Activated naive CD4-positive, alpha-beta T cell treated with anti-CD3 and anti-CD28 coated beads for 36 hours (primary cell): Measurements from ENCODE around the gene EFCAB5. TPM values are rescaled to one million over a fixed set of nuclear protein-coding genes. Genes with fewer than 3 reads are reported as not detected.
A peak's percentile ranks its signal among the peaks of the same experiment; 100 is the strongest.
"Not testable (repeated sequence)": the region's sequence is repeated elsewhere in the genome, so short reads cannot be mapped to it uniquely, and the experiment has no call there.

Source experiments
- CTCF ChIA-PET: fragments of 350-600 bp; sonication (Branson Sonifier 250); formaldehyde crosslinking; loops from one replicate; lab custom pipeline; 2021; ENCODE audit warnings: antibody characterized with exemption; lab: Charles Lee
- DNase-seq: peaks from one replicate; pipeline ENCODE4 v3.0.0-alpha.2; 2020
- H3K27ac Mint-ChIP-seq: one replicate; pipeline ENCODE4 v1.8.0; 2021; ENCODE audit warnings: mild to moderate bottlenecking, mixed read lengths
- H3K27me3 Mint-ChIP-seq: one replicate; pipeline ENCODE4 v1.8.0; 2021; ENCODE audit warnings: low read depth, mixed read lengths
- H3K36me3 Mint-ChIP-seq: one replicate; pipeline ENCODE4 v1.8.0; 2021; ENCODE audit warnings: low read depth, mixed read lengths
- H3K4me1 Mint-ChIP-seq: one replicate; pipeline ENCODE4 v1.8.0; 2021; ENCODE audit warnings: low read depth, mixed read lengths
- H3K4me3 Mint-ChIP-seq: one replicate; pipeline ENCODE4 v1.8.0; 2021; ENCODE audit warnings: mild to moderate bottlenecking, moderate library complexity, mixed read lengths
- H3K9me3 Mint-ChIP-seq: one replicate; pipeline ENCODE4 v1.8.0; 2021; ENCODE audit warnings: mixed read lengths
- intact Hi-C: fragments of 100-400 bp; cut with micrococcal nuclease; formaldehyde crosslinking; loops from one replicate; pipeline ENCODE4 v1.15.1; 2023
- total RNA-seq, 2 experiments: library from RNA; stranded (reverse); gene quantifications; one replicate each; pipeline ENCODE4 v1.2.3, GENCODE V29; 2021

Gene EFCAB5
- total RNA-seq, 2 experiments from 2014 or later: 0.35 to 0.55 TPM

GRCh38 chr17:30086896-30087295, 145.5 kb downstream of the EFCAB5 start:
- intact Hi-C loops: no loop called here
- Mint-ChIP-seq H3K4me1 (no peaks in the 10 kb centered on the region), H3K27me3 (peaks cover 2% of the 10 kb centered on the region), H3K36me3 (no peaks in the 10 kb centered on the region), H3K4me3 (no peak overlapping the region), H3K9me3 (no peaks in the 10 kb centered on the region), H3K27ac (no peak overlapping the region)
- no peak for DNase-seq
- CTCF ChIA-PET: interaction anchor here (0.6 to 0.7 kb wide), 3 partner anchors 9 to 402 kb away, joined by 3 to 4 read pairs (median 4); no protein-coding TSS in a partner anchor

GRCh38 chr17:30087431-30087830, 146.0 kb downstream of the EFCAB5 start:
- H3K36me3 Mint-ChIP-seq, H3K27ac Mint-ChIP-seq, H3K9me3 Mint-ChIP-seq, H3K4me3 Mint-ChIP-seq, intact Hi-C loops, DNase-seq, H3K27me3 Mint-ChIP-seq, H3K4me1 Mint-ChIP-seq: not testable (repeated sequence)
- CTCF ChIA-PET: interaction anchor here (0.6 to 0.7 kb wide), 3 partner anchors 8 to 401 kb away, joined by 3 to 4 read pairs (median 4); no protein-coding TSS in a partner anchor

- intact Hi-C loops: loop anchor here (5.0 kb wide), 1 partner anchor 454 kb away; no protein-coding TSS in a partner anchor
- no peak overlapping the region for H3K4me3 Mint-ChIP-seq
- CTCF ChIA-PET: interaction anchor here (0.6 to 6.5 kb wide), 6 partner anchors 16 to 387 kb away, joined by 3 to 59 read pairs (median 4); no protein-coding TSS in a partner anchor
- peaks cover 3% of the 10 kb centered on the region for H3K4me1 Mint-ChIP-seq
- H3K27me3 Mint-ChIP-seq: peaks cover 12% of the 10 kb centered on the region
- no peak overlapping the region for H3K27ac Mint-ChIP-seq
- H3K9me3 Mint-ChIP-seq: no peaks in the 10 kb centered on the region
- no peaks in the 10 kb centered on the region for H3K36me3 Mint-ChIP-seq
- no peak for DNase-seq
Measured at GRCh38 chr17:30091121-30091670, 149.8 kb downstream of the EFCAB5 start.

GRCh38 chr17:30091771-30092170, 150.3 kb downstream of the EFCAB5 start:
- intact Hi-C loops: loop anchor here (2.0 to 5.0 kb wide), 2 partner anchors 285 to 454 kb away; no protein-coding TSS in a partner anchor
- CTCF ChIA-PET: interaction anchor here (0.6 to 6.5 kb wide), 8 partner anchors 15 to 386 kb away, joined by 3 to 59 read pairs (median 3); no protein-coding TSS in a partner anchor

GRCh38 chr17:30092886-30093285, 151.5 kb downstream of the EFCAB5 start:
- H3K36me3 Mint-ChIP-seq: no peaks in the 10 kb centered on the region
- intact Hi-C loops: loop anchor here (1.0 to 5.0 kb wide), 4 partner anchors 67 to 513 kb away; no protein-coding TSS in a partner anchor
- peaks cover 9% of the 10 kb centered on the region for H3K27me3 Mint-ChIP-seq
- CTCF ChIA-PET: interaction anchor here (0.6 to 6.5 kb wide), 33 partner anchors 9 to 502 kb away, joined by 3 to 59 read pairs (median 3); no protein-coding TSS in a partner anchor
- H3K4me1 Mint-ChIP-seq: peaks cover 3% of the 10 kb centered on the region
- H3K27ac Mint-ChIP-seq: no peak overlapping the region
- no peaks in the 10 kb centered on the region for H3K9me3 Mint-ChIP-seq
- DNase-seq: no peak
- H3K4me3 Mint-ChIP-seq: no peak overlapping the region

More at GRCh38 chr17:30091771-30092170, 150.3 kb downstream of the EFCAB5 start:
- no peaks in the 10 kb centered on the region for H3K9me3 Mint-ChIP-seq
- no peak for DNase-seq
- no peak overlapping the region for H3K4me3 Mint-ChIP-seq
- H3K27me3 Mint-ChIP-seq: peaks cover 12% of the 10 kb centered on the region
- no peak overlapping the region for H3K27ac Mint-ChIP-seq
- H3K4me1 Mint-ChIP-seq: peaks cover 3% of the 10 kb centered on the region
- H3K36me3 Mint-ChIP-seq: no peaks in the 10 kb centered on the region

- Mint-ChIP-seq H3K36me3 (no peaks in the 10 kb centered on the region), H3K27ac (no peak overlapping the region), H3K27me3 (peaks cover 9% of the 10 kb centered on the region), H3K4me1 (peaks cover 3% of the 10 kb centered on the region), H3K9me3 (no peaks in the 10 kb centered on the region), H3K4me3 (no peak overlapping the region)
- CTCF ChIA-PET: interaction anchor here (0.5 to 6.5 kb wide), 35 partner anchors 9 to 503 kb away, joined by 3 to 59 read pairs (median 3); no protein-coding TSS in a partner anchor
- peak; percentile 56 for DNase-seq
- intact Hi-C loops: loop anchor here (1.0 to 5.0 kb wide), 4 partner anchors 67 to 513 kb away; no protein-coding TSS in a partner anchor
Measured at GRCh38 chr17:30093463-30094147, 152.2 kb downstream of the EFCAB5 start.

- peak; percentile 35 for DNase-seq
Measured at GRCh38 chr17:30095507-30096244, 154.2 kb downstream of the EFCAB5 start.

GRCh38 chr17:30101686-30102390, 160.4 kb downstream of the EFCAB5 start:
- H3K9me3 Mint-ChIP-seq: no peaks in the 10 kb centered on the region

More at GRCh38 chr17:30095507-30096244, 154.2 kb downstream of the EFCAB5 start:
- no peak overlapping the region for H3K4me3 Mint-ChIP-seq
- no peaks in the 10 kb centered on the region for H3K9me3 Mint-ChIP-seq
- H3K27me3 Mint-ChIP-seq: peaks cover 9% of the 10 kb centered on the region
- no peaks in the 10 kb centered on the region for H3K36me3 Mint-ChIP-seq
- CTCF ChIA-PET: interaction anchor here (0.6 to 6.5 kb wide), 10 partner anchors 9 to 450 kb away, joined by 3 to 59 read pairs (median 4); no protein-coding TSS in a partner anchor
- H3K27ac Mint-ChIP-seq: no peak overlapping the region
- intact Hi-C loops: no loop called here
- peaks cover 3% of the 10 kb centered on the region for H3K4me1 Mint-ChIP-seq

GRCh38 chr17:30103921-30104320, 162.5 kb downstream of the EFCAB5 start:
- Mint-ChIP-seq H3K27ac (no peak overlapping the region), H3K9me3 (no peaks in the 10 kb centered on the region), H3K36me3 (no peaks in the 10 kb centered on the region), H3K4me3 (no peak overlapping the region), H3K4me1 (peaks cover 5% of the 10 kb centered on the region), H3K27me3 (no peaks in the 10 kb centered on the region)
- CTCF ChIA-PET: interaction anchor here (0.6 to 9.2 kb wide), 26 partner anchors 10 to 611 kb away, joined by 3 to 182 read pairs (median 4); partner anchors contain the start of gene TMIGD1
- intact Hi-C loops: loop anchor here (1.0 to 2.0 kb wide), 3 partner anchors 133 to 611 kb away; no protein-coding TSS in a partner anchor
- DNase-seq: no peak

More at GRCh38 chr17:30101686-30102390, 160.4 kb downstream of the EFCAB5 start:
- Mint-ChIP-seq H3K36me3 (no peaks in the 10 kb centered on the region), H3K4me3 (no peak overlapping the region), H3K27me3 (no peaks in the 10 kb centered on the region), H3K27ac (no peak overlapping the region), H3K4me1 (peaks cover 5% of the 10 kb centered on the region)
- CTCF ChIA-PET: interaction anchor here (9.2 kb wide), 1 partner anchor 236 kb away, joined by 182 read pairs; the partner anchor contains the start of gene TMIGD1
- no peak for DNase-seq
- intact Hi-C loops: no loop called here

- Mint-ChIP-seq H3K36me3 (no peaks in the 10 kb centered on the region), H3K4me1 (peaks cover 5% of the 10 kb centered on the region), H3K4me3 (peak overlapping the region; percentile 75), H3K27me3 (no peaks in the 10 kb centered on the region), H3K27ac (no peak overlapping the region), H3K9me3 (no peaks in the 10 kb centered on the region)
- CTCF ChIA-PET: interaction anchor here (0.5 to 9.2 kb wide), 55 partner anchors 9 to 610 kb away, joined by 3 to 182 read pairs (median 4); partner anchors contain the start of genes BLMH and TMIGD1
- intact Hi-C loops: loop anchor here (1.0 to 2.0 kb wide), 3 partner anchors 133 to 610 kb away; no protein-coding TSS in a partner anchor
- peak; percentile 84 for DNase-seq
Measured at GRCh38 chr17:30104575-30105339, 163.3 kb downstream of the EFCAB5 start.
